WTC11 (cell line): ENCODE results near the gene RPS6KA2.

ENCODE experiments used
- CDX4 ChIP-seq: fragments of 250-450 bp; sonication (Bioruptor Pico); IDR thresholded peaks from 2 replicates; pipeline ENCODE4 v1.9.0; 2021; ENCODE audit warnings: moderate library complexity, mild to moderate bottlenecking, inconsistent platforms, borderline replicate concordance
- CTCF ChIP-seq: fragments of 200-600 bp; IDR thresholded peaks from 2 replicates; pipeline ENCODE4 v1.8.0; 2022; ENCODE audit warnings: antibody characterized with exemption
- E2F4 ChIP-seq: sonication (generic); formaldehyde crosslinking; IDR thresholded peaks from 2 replicates; pipeline ENCODE4 v1.8.1; 2022; ENCODE audit warnings: low read depth, mild to moderate bottlenecking, moderate library complexity, missing genetic modification reagents, borderline replicate concordance
- E2F5 ChIP-seq: sonication (generic); formaldehyde crosslinking; IDR thresholded peaks from 2 replicates; pipeline ENCODE4 v1.8.1; 2022; ENCODE audit warnings: mild to moderate bottlenecking, moderate library complexity, missing genetic modification reagents
- ELF4 ChIP-seq: sonication (generic); formaldehyde crosslinking; IDR thresholded peaks from 2 replicates; pipeline ENCODE4 v1.8.1; 2022; ENCODE audit warnings: low read depth, mild to moderate bottlenecking, moderate library complexity, missing genetic modification reagents
- MXD4 ChIP-seq: fragments of 250-450 bp; sonication (Bioruptor Pico); IDR thresholded peaks from 2 replicates; pipeline ENCODE4 v1.8.0; 2021; ENCODE audit warnings: mild to moderate bottlenecking, moderate library complexity, borderline replicate concordance
- NFYB ChIP-seq: sonication (generic); formaldehyde crosslinking; conservative IDR thresholded peaks from 2 replicates; pipeline ENCODE4 v1.8.0; 2022; ENCODE audit warnings: low read depth, missing genetic modification reagents
- NR2C2 ChIP-seq: sonication (generic); formaldehyde crosslinking; IDR thresholded peaks from 2 replicates; pipeline ENCODE4 v1.8.0; 2022; ENCODE audit warnings: mild to moderate bottlenecking, missing genetic modification reagents
- USF2 ChIP-seq: sonication (generic); formaldehyde crosslinking; IDR thresholded peaks from 2 replicates; pipeline ENCODE4 v1.8.1; 2023; ENCODE audit warnings: mild to moderate bottlenecking, missing genetic modification reagents, moderate library complexity
- ZNF219 ChIP-seq: sonication (generic); formaldehyde crosslinking; IDR thresholded peaks from 2 replicates; pipeline ENCODE4 v1.8.0; 2023; ENCODE audit warnings: missing genetic modification reagents, mild to moderate bottlenecking, borderline replicate concordance
- ZNF232 ChIP-seq: sonication (generic); formaldehyde crosslinking; IDR thresholded peaks from 2 replicates; pipeline ENCODE4 v1.8.0; 2022; ENCODE audit warnings: mild to moderate bottlenecking, missing genetic modification reagents

GRCh38 chr6:166624275-166624674 is 2.8 kb downstream of the RPS6KA2 start:
- TF ChIP-seq ZNF232 (CRISPR knock-in tag) (no peak), E2F5 (CRISPR knock-in tag) (no peak), CDX4 (CRISPR knock-in tag) (no peak), CTCF (no peak), NFYB (CRISPR knock-in tag) (no peak), NR2C2 (CRISPR knock-in tag) (no peak), E2F4 (CRISPR knock-in tag) (no peak), ELF4 (CRISPR knock-in tag) (no peak), ZNF219 (no peak), MXD4 (no peak), USF2 (CRISPR knock-in tag) (no peak)
